Nucleus accumbens (tissue), 56 donors: ENCODE data around the gene TCOF1.
A peak's percentile ranks its signal among the peaks of the same experiment; 100 is the strongest.

ENCODE experiments used
- DNase-seq, 56 donors: peaks; one replicate each; lab custom pipeline; 2025; lab: John Stamatoyannopoulos, UW

TCOF1 gene

GRCh38 chr5:150349681-150350275, 7.7 kb upstream of the TCOF1 start:
- peak in 19 of 56 donors; percentile 9 to 54 (median 20) for DNase-seq

GRCh38 chr5:150350524-150351344, 6.8 kb upstream of the TCOF1 start:
- peak in 54 of 56 donors; percentile 17 to 87 (median 68) for DNase-seq

- DNase-seq = no peak
Observed at GRCh38 chr5:150352244-150353031, 5.1 kb upstream of the TCOF1 start.

- no peak for DNase-seq
Observed at GRCh38 chr5:150353032-150353675, 4.3 kb upstream of the TCOF1 start.

- DNase-seq = no peak
Observed at GRCh38 chr5:150355791-150356190, 1.7 kb upstream of the TCOF1 start.

- no peak for DNase-seq
Observed at GRCh38 chr5:150356575-150357294, 762 bp upstream of the TCOF1 start.

GRCh38 chr5:150358261-150359095, 981 bp downstream of the TCOF1 start:
- no peak for DNase-seq

GRCh38 chr5:150361301-150361700, 3.8 kb downstream of the TCOF1 start:
- no peak for DNase-seq

- DNase-seq = no peak
Observed at GRCh38 chr5:150363185-150363584, 5.7 kb downstream of the TCOF1 start.

- DNase-seq = no peak
Observed at GRCh38 chr5:150364004-150364403, 6.5 kb downstream of the TCOF1 start.

GRCh38 chr5:150368526-150368925, 11.0 kb downstream of the TCOF1 start:
- DNase-seq = no peak

- DNase-seq = no peak
Observed at GRCh38 chr5:150372639-150373038, 15.1 kb downstream of the TCOF1 start.

- no peak for DNase-seq
Observed at GRCh38 chr5:150374651-150375050, 17.2 kb downstream of the TCOF1 start.

GRCh38 chr5:150376799-150377771, 19.6 kb downstream of the TCOF1 start:
- peak in 1 of 56 donors; percentile 9 for DNase-seq

GRCh38 chr5:150377964-150378694, 20.6 kb downstream of the TCOF1 start:
- no peak for DNase-seq

- no peak for DNase-seq
Observed at GRCh38 chr5:150384701-150385100, 27.2 kb downstream of the TCOF1 start.
